Spinal cord (tissue), 10 donors: Measurements from ENCODE around the gene ZNF182. TPM values are rescaled to one million over a fixed set of nuclear protein-coding genes. Genes with fewer than 3 reads are reported as not detected.
A peak's percentile ranks its signal among the peaks of the same experiment; 100 is the strongest.
"Not testable (repeated sequence)": the region's sequence is repeated elsewhere in the genome, so short reads cannot be mapped to it uniquely, and the experiment has no call there.

Experiments used
- DNase-seq, 6 donors: peaks; one replicate each; pipeline versions ENCODE4 v3.0.0 to v3.0.0-alpha.2; 2013 to 2015; ENCODE audit warnings: low spot score in 6 of 6, low read depth in 4 of 6
- H3K27ac ChIP-seq: one replicate; pipeline ENCODE4 v1.5.1; 2013; ENCODE audit warnings: low read depth, low read length, control low read depth
- H3K27me3 ChIP-seq: one replicate; pipeline ENCODE4 v1.6.1; 2013; ENCODE audit warnings: low read length; ENCODE audit not compliant: control insufficient read depth, insufficient read depth
- H3K36me3 ChIP-seq: one replicate; pipeline ENCODE4 v1.6.1; 2013; ENCODE audit warnings: low read length; ENCODE audit not compliant: control insufficient read depth, insufficient read depth
- H3K4me1 ChIP-seq: one replicate; pipeline ENCODE4 v1.6.1; 2013; ENCODE audit warnings: low read length; ENCODE audit not compliant: control insufficient read depth, insufficient read depth
- H3K4me3 ChIP-seq: one replicate; pipeline ENCODE4 v1.5.1; 2013; ENCODE audit warnings: low read depth, low read length, control low read depth
- H3K9me3 ChIP-seq: one replicate; pipeline ENCODE4 v1.6.1; 2013; ENCODE audit warnings: low read length; ENCODE audit not compliant: control insufficient read depth, insufficient read depth
- WGBS: methylation state at CpG from one replicate; pipeline ENCODE4 v1.1.5; 2013; ENCODE audit warnings: missing lambda C conversion rate; ENCODE audit not compliant: insufficient coverage; 5-methylcytosine and 5-hydroxymethylcytosine counted together
- polyA plus RNA-seq, 2 donors: library from polyadenylated mRNA; unstranded; fragments of 120-200 nt; gene quantifications; one replicate each; pipeline ENCODE4 v1.2.1, GENCODE V29; 2013; ENCODE audit not compliant: insufficient read length in 2 of 2
- total RNA-seq, 2 donors: library from RNA; depleted of rRNA in 1 of 2; stranded (reverse); fragments of 120-200 nt in 1 of 2; fragments of >200 nt in 1 of 2; gene quantifications; one replicate each; pipeline versions ENCODE4 v1.2.3 to v1.2.4, GENCODE V29; 2013 to 2014
- donor health status: healthy.

The ZNF182 gene
- total and polyA plus RNA-seq, 4 donors: 6.4 to 9.0 (median 7.7) TPM

DNA sequence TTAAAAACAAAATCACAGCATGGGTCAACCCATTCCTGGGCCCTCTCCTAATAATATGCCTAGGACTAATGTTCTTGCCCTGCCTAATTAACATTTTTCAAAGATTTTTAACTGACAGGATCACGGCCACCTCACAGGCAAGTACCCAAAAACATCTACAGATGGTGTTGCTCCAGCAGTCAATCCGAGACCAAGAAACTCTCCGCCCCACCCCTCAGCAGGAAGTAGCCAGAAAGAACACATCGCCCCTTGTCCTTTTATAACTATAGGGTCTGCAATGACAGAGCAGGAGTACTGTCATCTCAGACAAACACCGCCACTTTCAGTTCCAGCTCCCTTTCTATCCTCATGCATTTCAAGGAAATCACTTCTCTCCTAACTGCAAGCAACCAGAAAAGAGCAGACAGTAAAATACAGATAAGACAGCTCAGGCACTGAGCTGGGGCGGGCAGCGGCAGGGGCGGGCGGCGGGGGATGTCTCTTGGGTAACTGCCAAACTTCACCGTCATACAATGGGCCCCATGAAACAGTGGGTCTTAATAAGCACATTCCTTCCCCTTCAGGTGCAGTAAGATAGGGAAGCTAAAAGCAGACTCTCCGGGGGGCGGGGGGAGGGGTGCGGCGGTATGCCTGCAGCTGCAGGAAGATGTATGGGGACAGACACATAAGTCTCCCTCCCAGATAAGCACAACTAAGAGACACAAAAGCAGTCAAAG, 67.4 kb downstream of the ZNF182 start:
- no peak overlapping the region for H3K4me3 ChIP-seq

DNA sequence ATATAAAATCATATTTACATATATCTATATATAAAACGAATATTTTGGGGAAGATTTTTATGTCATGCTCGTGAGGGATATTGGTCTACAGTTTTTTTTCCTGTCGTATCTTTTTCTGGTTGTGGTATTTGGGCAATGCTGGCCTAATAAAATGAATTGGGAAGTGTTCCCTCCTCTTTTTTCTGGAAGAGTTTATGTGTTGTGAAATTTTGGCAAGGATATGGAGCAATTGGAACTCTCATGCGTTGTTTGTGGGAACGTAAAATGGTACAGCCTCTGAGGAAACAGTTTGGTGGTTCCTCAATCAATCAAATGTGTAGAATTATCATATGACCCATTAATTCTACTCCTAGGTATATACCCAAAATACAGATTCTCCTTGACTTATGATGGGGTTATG, 69.8 kb downstream of the ZNF182 start:
- no peaks in the 10 kb centered on the region for H3K36me3 ChIP-seq
- H3K27ac ChIP-seq: no peak overlapping the region
- WGBS: 60% methylated on average over 1 of the region's 5 CpGs
- no peaks in the 10 kb centered on the region for H3K9me3 ChIP-seq
- no peaks in the 10 kb centered on the region for H3K4me1 ChIP-seq
- no peaks in the 10 kb centered on the region for H3K27me3 ChIP-seq
- H3K4me3 ChIP-seq: no peak overlapping the region
- no peak for DNase-seq

More for the DNA sequence above, 67.4 kb downstream of the ZNF182 start:
- H3K27me3 ChIP-seq: no peaks in the 10 kb centered on the region
- no peaks in the 10 kb centered on the region for H3K36me3 ChIP-seq
- WGBS: 45% methylated on average over 10 of the region's 15 CpGs
- no peak overlapping the region for H3K27ac ChIP-seq
- DNase-seq: peak in 4 of 6 donors; percentile 4 to 43 (median 18)
- no peaks in the 10 kb centered on the region for H3K9me3 ChIP-seq
- H3K4me1 ChIP-seq: no peaks in the 10 kb centered on the region

DNA sequence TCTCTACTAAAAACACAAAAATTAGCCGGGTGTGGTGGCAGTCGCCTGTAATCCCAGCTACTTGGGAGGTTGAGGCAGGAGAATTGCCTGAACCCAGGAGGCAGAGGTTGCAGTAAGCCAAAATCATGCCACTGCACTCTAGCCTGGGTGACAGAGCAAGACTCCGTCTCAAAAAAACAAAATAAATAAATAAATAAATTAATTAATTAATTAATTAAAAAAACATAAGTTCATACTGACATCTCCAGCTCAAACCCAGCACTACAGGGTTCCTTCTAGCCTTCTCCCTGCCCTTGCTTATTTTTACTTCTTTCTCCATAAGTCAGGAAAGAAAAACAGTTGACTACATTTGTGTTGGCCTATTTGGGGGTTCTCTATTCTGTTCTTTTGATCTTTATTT, 71.8 kb downstream of the ZNF182 start:
- H3K27ac ChIP-seq, H3K9me3 ChIP-seq, DNase-seq, H3K36me3 ChIP-seq, H3K27me3 ChIP-seq, H3K4me3 ChIP-seq, H3K4me1 ChIP-seq: not testable (repeated sequence)
- WGBS: no CpG with 5 or more reads among the region's 3 CpGs

DNA sequence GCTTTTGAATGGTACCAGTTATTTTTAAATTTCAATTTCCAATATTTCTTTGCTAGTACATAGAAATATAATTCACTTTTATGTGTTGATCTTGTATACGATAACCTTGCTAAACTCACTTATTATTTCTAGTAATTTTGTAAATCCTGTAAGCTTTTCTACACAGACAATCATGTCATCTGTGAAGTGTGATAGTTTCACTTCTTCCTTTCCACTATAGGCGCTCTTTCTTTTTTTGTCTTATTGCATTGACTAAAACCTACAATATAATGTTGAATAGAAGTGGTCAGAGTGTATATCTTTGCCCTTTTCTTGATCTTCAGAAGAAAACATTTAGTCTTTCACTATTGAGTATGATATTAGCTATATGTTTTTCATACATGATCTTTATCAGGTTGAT, 76.6 kb downstream of the ZNF182 start:
- no CpG with 5 or more reads among the region's 2 CpGs for WGBS
- no peaks in the 10 kb centered on the region for H3K9me3 ChIP-seq
- H3K27ac ChIP-seq: no peak overlapping the region
- H3K27me3 ChIP-seq: no peaks in the 10 kb centered on the region
- DNase-seq: no peak
- H3K4me1 ChIP-seq: no peaks in the 10 kb centered on the region
- H3K36me3 ChIP-seq: no peaks in the 10 kb centered on the region
- H3K4me3 ChIP-seq: no peak overlapping the region

Other genes starting within 250 kb of the ZNF182 start
- 10 to 100 TPM; 10.1 to 13.1 TPM for gene ZNF81, start 167.1 kb downstream of the ZNF182 start, total RNA-seq
- 1 to 10 TPM; 5.6 to 6.8 TPM for gene ZNF81, start 167.1 kb downstream of the ZNF182 start, polyA plus RNA-seq
- gene SPACA5, start 3.0 kb upstream of the ZNF182 start, total RNA-seq: not detected
- gene SPACA5, start 3.0 kb upstream of the ZNF182 start, polyA plus RNA-seq: under 1 TPM in 1 of 2 donors, not detected in 1; 0.26 TPM
- gene ZNF630, start 67.7 kb upstream of the ZNF182 start, total RNA-seq: 1 to 10 TPM; 4.7 to 6.2 TPM
- 1 to 10 TPM; 4.4 to 4.8 TPM for gene ZNF630, start 67.7 kb upstream of the ZNF182 start, polyA plus RNA-seq
- not detected for gene SPACA5B, start 126.6 kb upstream of the ZNF182 start, total RNA-seq
- gene SPACA5B, start 126.6 kb upstream of the ZNF182 start, polyA plus RNA-seq: not detected
- gene SSX5, start 192.8 kb upstream of the ZNF182 start, total RNA-seq: not detected
- gene SSX5, start 192.8 kb upstream of the ZNF182 start, polyA plus RNA-seq: not detected